Measurements from ENCODE around the gene CYBA.

Gene CYBA

GRCh38 chr16:88667461-88667860 lies 16.6 kb upstream of the CYBA start:
- no peak for DNase-seq (ENCODE audit: low spot score)
- TF ChIP-seq CTCF (IDR thresholded peaks at IDR 0.05; ENCODE audit: extremely low read depth, missing control alignments) = no peak

- DNase-seq (ENCODE audit: low spot score) = no peak
- TF ChIP-seq CTCF (IDR thresholded peaks at IDR 0.05; ENCODE audit: extremely low read depth, missing control alignments) = no peak
Observed at GRCh38 chr16:88665570-88665969, 14.7 kb upstream of the CYBA start.

GRCh38 chr16:88665148-88665547 lies 14.3 kb upstream of the CYBA start:
- TF ChIP-seq CTCF (IDR thresholded peaks at IDR 0.05; ENCODE audit: extremely low read depth, missing control alignments) = no peak
- no peak for DNase-seq (ENCODE audit: low spot score)

- peak; percentile 100 for DNase-seq (ENCODE audit: low spot score)
- TF ChIP-seq CTCF (IDR thresholded peaks at IDR 0.05; ENCODE audit: extremely low read depth, missing control alignments) = no peak
Observed at GRCh38 chr16:88662843-88663606, 12.2 kb upstream of the CYBA start, which contains the start of gene MVD. TSS of gene MVD (minus strand) at chr16:88663091. CDS start at chr16:88663080, 11 bp downstream.

GRCh38 chr16:88662222-88662842 lies 11.5 kb upstream of the CYBA start:
- TF ChIP-seq CTCF (IDR thresholded peaks at IDR 0.05; ENCODE audit: extremely low read depth, missing control alignments) = no peak
- DNase-seq (ENCODE audit: low spot score) = no peak

GRCh38 chr16:88661468-88661867 lies 10.6 kb upstream of the CYBA start:
- DNase-seq (ENCODE audit: low spot score) = no peak
- TF ChIP-seq CTCF (IDR thresholded peaks at IDR 0.05; ENCODE audit: extremely low read depth, missing control alignments) = no peak

GRCh38 chr16:88659160-88659559 lies 8.3 kb upstream of the CYBA start:
- TF ChIP-seq CTCF (IDR thresholded peaks at IDR 0.05; ENCODE audit: extremely low read depth, missing control alignments) = no peak
- no peak for DNase-seq (ENCODE audit: low spot score)
